WTC11 (cell line): ENCODE measurements around the gene ABCB10. TPM values are rescaled to one million over a fixed set of nuclear protein-coding genes. Genes with fewer than 3 reads are reported as not detected.

Experiments
- ATAC-seq: fragments of 200-7000 bp; cut with Tn5 transposase; 2 replicates; pipeline ENCODE4 v1.10.0; 2021; ENCODE audit warnings: mild to moderate bottlenecking, moderate library complexity
- CTCF ChIA-PET: fragments of 300-600 bp; sonication (Branson Sonifier 250); formaldehyde crosslinking; loops from one replicate; lab custom pipeline; 2021; ENCODE audit warnings: antibody characterized with exemption; lab: Charles Lee
- POLR2A ChIA-PET: fragments of 350-600 bp; sonication (Branson Sonifier 250); formaldehyde crosslinking; loops from one replicate; lab custom pipeline; 2021; ENCODE audit warnings: antibody characterized with exemption; lab: Charles Lee
- DNase-seq: peaks from one replicate; pipeline ENCODE4 v3.0.0; 2021; ENCODE audit warnings: low spot score
- H3K27ac Mint-ChIP-seq: 2 replicates; pipeline ENCODE4 v1.8.0; 2021; ENCODE audit warnings: mixed read lengths
- H3K27me3 Mint-ChIP-seq: 2 replicates; pipeline ENCODE4 v1.8.0; 2021; ENCODE audit warnings: low read depth, mild to moderate bottlenecking, moderate library complexity, mixed read lengths
- H3K36me3 Mint-ChIP-seq: 2 replicates; pipeline ENCODE4 v1.8.0; 2021; ENCODE audit warnings: mixed read lengths
- H3K4me1 Mint-ChIP-seq: 2 replicates; pipeline ENCODE4 v1.8.0; 2022; ENCODE audit warnings: mixed read lengths
- H3K4me3 Mint-ChIP-seq: 2 replicates; pipeline ENCODE4 v1.8.0; 2021; ENCODE audit warnings: mild to moderate bottlenecking, moderate library complexity, mixed read lengths
- H3K9me3 Mint-ChIP-seq: 2 replicates; pipeline ENCODE4 v1.8.0; 2021; ENCODE audit warnings: mixed read lengths
- ATF1 ChIP-seq: sonication (generic); formaldehyde crosslinking; IDR thresholded peaks from 2 replicates; pipeline ENCODE4 v1.8.1; 2023; ENCODE audit warnings: mild to moderate bottlenecking, moderate library complexity, missing genetic modification reagents
- GRHL2 ChIP-seq: fragments of 250-450 bp; sonication (Bioruptor Pico); IDR thresholded peaks from 2 replicates; pipeline ENCODE4 v1.8.0; 2022; ENCODE audit warnings: mild to moderate bottlenecking, moderate library complexity; ENCODE audit not compliant: insufficient replicate concordance, severe bottlenecking
- HMGA2 ChIP-seq: fragments of 250-450 bp; sonication (Bioruptor Pico); IDR thresholded peaks from 2 replicates; pipeline ENCODE4 v1.4.0; 2021; ENCODE audit warnings: mild to moderate bottlenecking, moderate library complexity
- JAZF1 ChIP-seq: fragments of 250-450 bp; sonication (Bioruptor Pico); IDR thresholded peaks from 2 replicates; pipeline ENCODE4 v1.9.0; 2021; ENCODE audit warnings: moderate library complexity, mild to moderate bottlenecking, inconsistent platforms
- MYBL2 ChIP-seq: sonication (generic); formaldehyde crosslinking; IDR thresholded peaks from 2 replicates; pipeline ENCODE4 v1.8.1; 2023; ENCODE audit warnings: mild to moderate bottlenecking, moderate library complexity, missing genetic modification reagents
- NFYB ChIP-seq: sonication (generic); formaldehyde crosslinking; conservative IDR thresholded peaks from 2 replicates; pipeline ENCODE4 v1.8.0; 2022; ENCODE audit warnings: low read depth, missing genetic modification reagents
- NR1H2 ChIP-seq: sonication (generic); formaldehyde crosslinking; IDR thresholded peaks from 2 replicates; pipeline ENCODE4 v1.9.0; 2021; ENCODE audit warnings: mild to moderate bottlenecking, moderate library complexity, missing genetic modification reagents
- NR2C2 ChIP-seq: sonication (generic); formaldehyde crosslinking; IDR thresholded peaks from 2 replicates; pipeline ENCODE4 v1.8.0; 2022; ENCODE audit warnings: mild to moderate bottlenecking, missing genetic modification reagents
- OVOL2 ChIP-seq: fragments of 250-450 bp; sonication (Bioruptor Pico); IDR thresholded peaks from 2 replicates; pipeline ENCODE4 v1.9.0; 2021; ENCODE audit warnings: mild to moderate bottlenecking, borderline replicate concordance
- SOX15 ChIP-seq: fragments of 250-450 bp; sonication (Bioruptor Pico); IDR thresholded peaks from 2 replicates; pipeline ENCODE4 v1.9.0; 2021; ENCODE audit warnings: mild to moderate bottlenecking
- SP1 ChIP-seq: sonication (generic); formaldehyde crosslinking; conservative IDR thresholded peaks from 2 replicates; pipeline ENCODE4 v1.8.1; 2022; ENCODE audit warnings: missing genetic modification reagents
- USF1 ChIP-seq: sonication (generic); formaldehyde crosslinking; IDR thresholded peaks from 2 replicates; pipeline ENCODE4 v1.8.0; 2022; ENCODE audit warnings: mild to moderate bottlenecking, missing genetic modification reagents
- ZBTB21 ChIP-seq: sonication (generic); formaldehyde crosslinking; IDR thresholded peaks from 2 replicates; pipeline ENCODE4 v1.8.1; 2023; ENCODE audit warnings: mild to moderate bottlenecking, missing genetic modification reagents, borderline replicate concordance
- ZNF281 ChIP-seq: sonication (generic); formaldehyde crosslinking; IDR thresholded peaks from 2 replicates; pipeline ENCODE4 v1.8.0; 2023; ENCODE audit warnings: mild to moderate bottlenecking, missing genetic modification reagents
- ZNF416 ChIP-seq: fragments of 250-450 bp; sonication (Bioruptor Pico); IDR thresholded peaks from 2 replicates; pipeline ENCODE4 v1.9.0; 2021; ENCODE audit warnings: mild to moderate bottlenecking, inconsistent platforms
- ZSCAN18 ChIP-seq: fragments of 250-450 bp; sonication (Bioruptor Pico); IDR thresholded peaks from 2 replicates; pipeline ENCODE4 v2.1.2; 2022; ENCODE audit warnings: mild to moderate bottlenecking, moderate library complexity
- total RNA-seq: library from RNA; stranded (reverse); gene quantifications from 3 replicates; pipeline ENCODE4 v1.2.3, GENCODE V29; 2021
- TF ChIP-seq, protein P1 (sequence below): fragments of 250-450 bp; sonication (Bioruptor Pico); IDR thresholded peaks from 2 replicates; pipeline ENCODE4 v1.9.0; 2021; ENCODE audit warnings: moderate library complexity, mild to moderate bottlenecking, inconsistent platforms, borderline replicate concordance
- TF ChIP-seq, protein P2 (sequence below): sonication (generic); formaldehyde crosslinking; IDR thresholded peaks from 2 replicates; pipeline ENCODE4 v1.8.1; 2023; ENCODE audit warnings: mild to moderate bottlenecking, missing genetic modification reagents, moderate library complexity
- TF ChIP-seq, protein P3 (sequence below): sonication (generic); formaldehyde crosslinking; IDR thresholded peaks from 2 replicates; pipeline ENCODE4 v1.8.0; 2023; ENCODE audit warnings: missing genetic modification reagents
- TF ChIP-seq, protein P4 (sequence below): sonication (generic); formaldehyde crosslinking; IDR thresholded peaks from 2 replicates; pipeline ENCODE4 v1.8.1; 2022; ENCODE audit warnings: mild to moderate bottlenecking, moderate library complexity, missing genetic modification reagents
- TF ChIP-seq, protein P5 (sequence below): sonication (generic); formaldehyde crosslinking; conservative IDR thresholded peaks from 2 replicates; pipeline ENCODE4 v1.8.1; 2023; ENCODE audit warnings: mild to moderate bottlenecking, low read depth, missing genetic modification reagents, moderate library complexity

Gene ABCB10
- total RNA-seq, 1 experiment from 2014 or later: 11.0 TPM

DNA sequence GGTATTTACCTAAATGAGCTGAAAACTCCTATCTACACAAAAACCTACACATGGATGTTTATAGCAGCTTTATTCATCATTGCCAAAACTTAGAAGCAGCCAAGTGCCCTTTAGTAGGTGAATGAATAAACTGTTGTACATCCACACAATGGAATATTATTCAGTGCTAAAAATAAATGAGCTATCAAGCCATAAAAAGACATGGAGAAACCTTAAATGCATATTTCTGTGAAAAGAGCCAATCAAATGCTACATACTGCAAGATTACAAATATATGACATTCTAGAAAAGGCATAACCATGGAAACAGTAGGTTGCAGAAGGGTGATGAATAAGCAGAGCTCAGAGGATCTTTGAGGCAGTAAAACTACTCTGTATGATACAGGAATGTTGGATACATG, 23.3 kb downstream of the ABCB10 start:
- Mint-ChIP-seq H3K36me3 (peaks cover 40% of the 10 kb centered on the region), H3K27me3 (no peaks in the 10 kb centered on the region), H3K4me1 (no peaks in the 10 kb centered on the region), H3K4me3 (no peak overlapping the region), H3K27ac (no peak overlapping the region), H3K9me3 (no peaks in the 10 kb centered on the region; the same call in 1 of the 2 replicates)
- no peak for DNase-seq
- TF ChIP-seq SP1 (CRISPR knock-in tag) (no peak), NR2C2 (no peak), GRHL2 (CRISPR knock-in tag) (no peak), ZSCAN18 (CRISPR knock-in tag) (no peak)
- CTCF ChIA-PET: interaction anchor here (1.5 to 1.6 kb wide), 2 partner anchors 21 to 24 kb away, joined by 4 to 5 read pairs; partner anchors contain the start of gene ABCB10
- POLR2A ChIA-PET: interaction anchor here (0.6 kb wide), 1 partner anchor 749 kb away, joined by 5 read pairs; no protein-coding TSS in a partner anchor
- ATAC-seq: no peak

GRCh38 chr1:229531326-229531725, 27.2 kb downstream of the ABCB10 start:
- DNase-seq: no peak
- ATAC-seq: no peak
- ChIA-PET POLR2A (no interaction called here), CTCF (interaction anchor here (0.6 to 1.2 kb wide), 2 partner anchors 27 to 50 kb away, joined by 3 read pairs; partner anchors contain the start of gene ABCB10)
- no peaks in the 10 kb centered on the region for H3K4me1 Mint-ChIP-seq
- H3K36me3 Mint-ChIP-seq: peaks cover 34% of the 10 kb centered on the region
- TF ChIP-seq, protein P1, sequence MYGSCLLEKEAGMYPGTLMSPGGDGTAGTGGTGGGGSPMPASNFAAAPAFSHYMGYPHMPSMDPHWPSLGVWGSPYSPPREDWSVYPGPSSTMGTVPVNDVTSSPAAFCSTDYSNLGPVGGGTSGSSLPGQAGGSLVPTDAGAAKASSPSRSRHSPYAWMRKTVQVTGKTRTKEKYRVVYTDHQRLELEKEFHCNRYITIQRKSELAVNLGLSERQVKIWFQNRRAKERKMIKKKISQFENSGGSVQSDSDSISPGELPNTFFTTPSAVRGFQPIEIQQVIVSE (CRISPR knock-in tag): no peak
- H3K27ac Mint-ChIP-seq: no peak overlapping the region
- no peak overlapping the region for H3K4me3 Mint-ChIP-seq
- H3K27me3 Mint-ChIP-seq: no peaks in the 10 kb centered on the region
- H3K9me3 Mint-ChIP-seq: no peaks in the 10 kb centered on the region; the same call in 1 of the 2 replicates

- H3K27ac Mint-ChIP-seq: no peak overlapping the region
- H3K4me3 Mint-ChIP-seq: no peak overlapping the region
- H3K4me1 Mint-ChIP-seq: no peaks in the 10 kb centered on the region
- peaks cover 39% of the 10 kb centered on the region for H3K36me3 Mint-ChIP-seq
- H3K9me3 Mint-ChIP-seq: no peaks in the 10 kb centered on the region; the same call in 1 of the 2 replicates
- ChIA-PET POLR2A (no interaction called here), CTCF (interaction anchor here (0.8 to 1.1 kb wide), 2 partner anchors 15 to 102 kb away, joined by 3 to 4 read pairs; no protein-coding TSS in a partner anchor)
- ATAC-seq (no peak), DNase-seq (no peak)
- H3K27me3 Mint-ChIP-seq: no peaks in the 10 kb centered on the region
- TF ChIP-seq ZNF281 (CRISPR knock-in tag) (no peak), JAZF1 (CRISPR knock-in tag) (no peak), NR1H2 (CRISPR knock-in tag) (no peak), NFYB (CRISPR knock-in tag) (no peak), ZNF416 (CRISPR knock-in tag) (no peak), SOX15 (CRISPR knock-in tag) (no peak), HMGA2 (CRISPR knock-in tag) (no peak), ZBTB21 (no peak), ATF1 (CRISPR knock-in tag) (no peak), OVOL2 (CRISPR knock-in tag) (no peak), MYBL2 (CRISPR knock-in tag) (no peak), USF1 (CRISPR knock-in tag) (no peak)
- TF ChIP-seq, protein P2, sequence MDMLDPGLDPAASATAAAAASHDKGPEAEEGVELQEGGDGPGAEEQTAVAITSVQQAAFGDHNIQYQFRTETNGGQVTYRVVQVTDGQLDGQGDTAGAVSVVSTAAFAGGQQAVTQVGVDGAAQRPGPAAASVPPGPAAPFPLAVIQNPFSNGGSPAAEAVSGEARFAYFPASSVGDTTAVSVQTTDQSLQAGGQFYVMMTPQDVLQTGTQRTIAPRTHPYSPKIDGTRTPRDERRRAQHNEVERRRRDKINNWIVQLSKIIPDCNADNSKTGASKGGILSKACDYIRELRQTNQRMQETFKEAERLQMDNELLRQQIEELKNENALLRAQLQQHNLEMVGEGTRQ (CRISPR knock-in tag): no peak
- TF ChIP-seq, protein P3, sequence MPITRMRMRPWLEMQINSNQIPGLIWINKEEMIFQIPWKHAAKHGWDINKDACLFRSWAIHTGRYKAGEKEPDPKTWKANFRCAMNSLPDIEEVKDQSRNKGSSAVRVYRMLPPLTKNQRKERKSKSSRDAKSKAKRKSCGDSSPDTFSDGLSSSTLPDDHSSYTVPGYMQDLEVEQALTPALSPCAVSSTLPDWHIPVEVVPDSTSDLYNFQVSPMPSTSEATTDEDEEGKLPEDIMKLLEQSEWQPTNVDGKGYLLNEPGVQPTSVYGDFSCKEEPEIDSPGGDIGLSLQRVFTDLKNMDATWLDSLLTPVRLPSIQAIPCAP (CRISPR knock-in tag): no peak
- TF ChIP-seq, protein P4, sequence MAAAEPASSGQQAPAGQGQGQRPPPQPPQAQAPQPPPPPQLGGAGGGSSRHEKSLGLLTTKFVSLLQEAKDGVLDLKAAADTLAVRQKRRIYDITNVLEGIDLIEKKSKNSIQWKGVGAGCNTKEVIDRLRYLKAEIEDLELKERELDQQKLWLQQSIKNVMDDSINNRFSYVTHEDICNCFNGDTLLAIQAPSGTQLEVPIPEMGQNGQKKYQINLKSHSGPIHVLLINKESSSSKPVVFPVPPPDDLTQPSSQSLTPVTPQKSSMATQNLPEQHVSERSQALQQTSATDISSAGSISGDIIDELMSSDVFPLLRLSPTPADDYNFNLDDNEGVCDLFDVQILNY (CRISPR knock-in tag): no peak
- TF ChIP-seq, protein P5, sequence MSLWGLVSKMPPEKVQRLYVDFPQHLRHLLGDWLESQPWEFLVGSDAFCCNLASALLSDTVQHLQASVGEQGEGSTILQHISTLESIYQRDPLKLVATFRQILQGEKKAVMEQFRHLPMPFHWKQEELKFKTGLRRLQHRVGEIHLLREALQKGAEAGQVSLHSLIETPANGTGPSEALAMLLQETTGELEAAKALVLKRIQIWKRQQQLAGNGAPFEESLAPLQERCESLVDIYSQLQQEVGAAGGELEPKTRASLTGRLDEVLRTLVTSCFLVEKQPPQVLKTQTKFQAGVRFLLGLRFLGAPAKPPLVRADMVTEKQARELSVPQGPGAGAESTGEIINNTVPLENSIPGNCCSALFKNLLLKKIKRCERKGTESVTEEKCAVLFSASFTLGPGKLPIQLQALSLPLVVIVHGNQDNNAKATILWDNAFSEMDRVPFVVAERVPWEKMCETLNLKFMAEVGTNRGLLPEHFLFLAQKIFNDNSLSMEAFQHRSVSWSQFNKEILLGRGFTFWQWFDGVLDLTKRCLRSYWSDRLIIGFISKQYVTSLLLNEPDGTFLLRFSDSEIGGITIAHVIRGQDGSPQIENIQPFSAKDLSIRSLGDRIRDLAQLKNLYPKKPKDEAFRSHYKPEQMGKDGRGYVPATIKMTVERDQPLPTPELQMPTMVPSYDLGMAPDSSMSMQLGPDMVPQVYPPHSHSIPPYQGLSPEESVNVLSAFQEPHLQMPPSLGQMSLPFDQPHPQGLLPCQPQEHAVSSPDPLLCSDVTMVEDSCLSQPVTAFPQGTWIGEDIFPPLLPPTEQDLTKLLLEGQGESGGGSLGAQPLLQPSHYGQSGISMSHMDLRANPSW (CRISPR knock-in tag): no peak
Measured at GRCh38 chr1:229529639-229530038, 28.9 kb downstream of the ABCB10 start.
